ENCODE results near the gene ADCY7.

DNA sequence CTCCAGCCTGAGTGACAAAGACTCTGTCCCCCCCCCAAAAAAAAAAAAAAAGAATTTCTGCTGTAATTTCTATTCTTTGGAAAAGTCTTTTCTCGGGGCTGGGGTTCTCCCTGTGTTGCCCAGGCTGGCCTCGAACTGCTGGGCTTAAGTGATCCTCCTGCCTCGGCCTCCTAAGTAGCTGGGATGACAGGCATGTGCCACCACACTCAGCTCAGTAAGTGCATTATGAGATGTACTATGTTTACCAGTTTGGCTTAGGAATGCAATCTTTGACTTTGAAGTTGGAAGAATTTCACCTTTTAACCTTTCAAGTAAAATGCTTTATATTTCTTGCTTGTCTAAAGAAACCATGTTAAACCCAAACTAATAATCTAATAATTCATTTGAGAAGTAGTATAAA is 28.0 kb upstream of the ADCY7 start:
- TF ChIP-seq, protein P1, sequence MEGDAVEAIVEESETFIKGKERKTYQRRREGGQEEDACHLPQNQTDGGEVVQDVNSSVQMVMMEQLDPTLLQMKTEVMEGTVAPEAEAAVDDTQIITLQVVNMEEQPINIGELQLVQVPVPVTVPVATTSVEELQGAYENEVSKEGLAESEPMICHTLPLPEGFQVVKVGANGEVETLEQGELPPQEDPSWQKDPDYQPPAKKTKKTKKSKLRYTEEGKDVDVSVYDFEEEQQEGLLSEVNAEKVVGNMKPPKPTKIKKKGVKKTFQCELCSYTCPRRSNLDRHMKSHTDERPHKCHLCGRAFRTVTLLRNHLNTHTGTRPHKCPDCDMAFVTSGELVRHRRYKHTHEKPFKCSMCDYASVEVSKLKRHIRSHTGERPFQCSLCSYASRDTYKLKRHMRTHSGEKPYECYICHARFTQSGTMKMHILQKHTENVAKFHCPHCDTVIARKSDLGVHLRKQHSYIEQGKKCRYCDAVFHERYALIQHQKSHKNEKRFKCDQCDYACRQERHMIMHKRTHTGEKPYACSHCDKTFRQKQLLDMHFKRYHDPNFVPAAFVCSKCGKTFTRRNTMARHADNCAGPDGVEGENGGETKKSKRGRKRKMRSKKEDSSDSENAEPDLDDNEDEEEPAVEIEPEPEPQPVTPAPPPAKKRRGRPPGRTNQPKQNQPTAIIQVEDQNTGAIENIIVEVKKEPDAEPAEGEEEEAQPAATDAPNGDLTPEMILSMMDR (IDR thresholded peaks at IDR 0.05) = no peak
- TF ChIP-seq EP300 (IDR thresholded peaks at IDR 0.05) (no peak), POLR2A (IDR thresholded peaks at IDR 0.05) (no peak)
